Islet precursor cell (in vitro differentiated cells): Measurements from ENCODE around the gene PPP1R14C.
A peak's percentile ranks its signal among the peaks of the same experiment; 100 is the strongest.
"Not testable (repeated sequence)": the region's sequence is repeated elsewhere in the genome, so short reads cannot be mapped to it uniquely, and the experiment has no call there.

Experiments used
- DNase-seq: peaks from one replicate; pipeline ENCODE4 v3.0.0-alpha.2; 2018

The PPP1R14C gene

GRCh38 chr6:150172929-150173328 is 30.1 kb downstream of the PPP1R14C start:
- DNase-seq: no peak

- no peak for DNase-seq
Measured at GRCh38 chr6:150175586-150176151, 32.8 kb downstream of the PPP1R14C start.

- DNase-seq: no peak
Measured at GRCh38 chr6:150176152-150176551, 33.3 kb downstream of the PPP1R14C start.

GRCh38 chr6:150176659-150177058 is 33.8 kb downstream of the PPP1R14C start:
- no peak for DNase-seq

- no peak for DNase-seq
Measured at GRCh38 chr6:150177259-150177951, 34.6 kb downstream of the PPP1R14C start.

GRCh38 chr6:150177952-150178520 is 35.2 kb downstream of the PPP1R14C start:
- DNase-seq: peak; percentile 61

GRCh38 chr6:150179030-150179429 is 36.2 kb downstream of the PPP1R14C start:
- DNase-seq: peak; percentile 13

GRCh38 chr6:150179907-150180424 is 37.1 kb downstream of the PPP1R14C start:
- DNase-seq: peak; percentile 46

- no peak for DNase-seq
Measured at GRCh38 chr6:150180517-150180916, 37.7 kb downstream of the PPP1R14C start.

- no peak for DNase-seq
Measured at GRCh38 chr6:150182460-150183078, 39.7 kb downstream of the PPP1R14C start.

GRCh38 chr6:150183105-150183504 is 40.3 kb downstream of the PPP1R14C start:
- no peak for DNase-seq

GRCh38 chr6:150183966-150184365 is 41.1 kb downstream of the PPP1R14C start:
- no peak for DNase-seq

GRCh38 chr6:150184850-150185731 is 42.2 kb downstream of the PPP1R14C start:
- DNase-seq: no peak

GRCh38 chr6:150185732-150186117 is 42.9 kb downstream of the PPP1R14C start:
- no peak for DNase-seq

- DNase-seq: no peak
Measured at GRCh38 chr6:150186129-150186898, 43.5 kb downstream of the PPP1R14C start.

GRCh38 chr6:150187433-150187832 is 44.6 kb downstream of the PPP1R14C start:
- DNase-seq: not testable (repeated sequence)

- DNase-seq: no peak
Measured at GRCh38 chr6:150189122-150189521, 46.3 kb downstream of the PPP1R14C start.

GRCh38 chr6:150191809-150192208 is 49.0 kb downstream of the PPP1R14C start:
- DNase-seq: peak; percentile 78

- DNase-seq: no peak
Measured at GRCh38 chr6:150194195-150194594, 51.4 kb downstream of the PPP1R14C start.

- no peak for DNase-seq
Measured at GRCh38 chr6:150195996-150196417, 53.2 kb downstream of the PPP1R14C start.

GRCh38 chr6:150196942-150197745 is 54.3 kb downstream of the PPP1R14C start:
- no peak for DNase-seq
